Measurements from ENCODE around the gene CD226.
A peak's percentile ranks its signal among the peaks of the same experiment; 100 is the strongest.
"Not testable (repeated sequence)": the region's sequence is repeated elsewhere in the genome, so short reads cannot be mapped to it uniquely, and the experiment has no call there.

The CD226 gene

GRCh38 chr18:69908838-69909237, 38.8 kb downstream of the CD226 start:
- no peak for DNase-seq (ENCODE audit: low spot score)

- DNase-seq (ENCODE audit: low spot score), result no peak
Observed at GRCh38 chr18:69906765-69907164, 40.9 kb downstream of the CD226 start.

- DNase-seq (ENCODE audit: low spot score), result no peak
Observed at GRCh38 chr18:69900941-69901340, 46.7 kb downstream of the CD226 start.

DNA sequence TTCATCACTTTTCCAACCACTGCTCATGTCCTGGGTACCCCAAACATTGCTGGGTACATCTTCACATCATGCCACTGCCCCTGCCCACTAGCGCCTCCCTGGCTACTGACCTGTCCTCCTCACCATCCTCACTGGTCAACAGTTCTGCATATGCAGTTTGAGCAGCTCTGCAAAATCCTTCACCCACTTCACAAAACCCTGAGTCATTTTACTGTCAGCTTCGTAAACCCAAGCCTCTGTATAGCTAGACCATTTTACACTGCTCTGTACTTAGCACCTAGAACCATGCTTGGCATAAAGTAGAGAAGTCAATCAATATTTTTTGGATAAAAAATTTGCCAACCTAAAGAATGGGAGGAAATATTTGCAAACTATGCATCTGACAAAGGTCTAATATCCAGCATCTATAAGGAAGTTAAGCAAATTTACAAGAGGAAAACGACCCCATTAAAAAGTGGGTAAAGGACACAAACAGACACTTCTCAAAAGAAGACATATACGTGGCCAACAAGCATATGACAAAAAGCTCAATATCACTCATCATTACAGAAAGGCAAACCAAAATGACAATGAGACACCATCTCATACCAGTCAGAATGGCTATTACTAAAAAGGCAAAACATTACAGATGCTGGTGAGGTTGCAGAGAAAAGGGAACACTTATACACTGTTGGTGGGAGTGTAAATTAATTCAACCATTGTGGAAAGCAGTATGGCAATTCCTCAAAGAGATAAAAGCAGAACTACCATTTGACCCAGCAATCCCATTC, 48.3 kb downstream of the CD226 start:
- not testable (repeated sequence) for DNase-seq (ENCODE audit: low spot score)

DNA sequence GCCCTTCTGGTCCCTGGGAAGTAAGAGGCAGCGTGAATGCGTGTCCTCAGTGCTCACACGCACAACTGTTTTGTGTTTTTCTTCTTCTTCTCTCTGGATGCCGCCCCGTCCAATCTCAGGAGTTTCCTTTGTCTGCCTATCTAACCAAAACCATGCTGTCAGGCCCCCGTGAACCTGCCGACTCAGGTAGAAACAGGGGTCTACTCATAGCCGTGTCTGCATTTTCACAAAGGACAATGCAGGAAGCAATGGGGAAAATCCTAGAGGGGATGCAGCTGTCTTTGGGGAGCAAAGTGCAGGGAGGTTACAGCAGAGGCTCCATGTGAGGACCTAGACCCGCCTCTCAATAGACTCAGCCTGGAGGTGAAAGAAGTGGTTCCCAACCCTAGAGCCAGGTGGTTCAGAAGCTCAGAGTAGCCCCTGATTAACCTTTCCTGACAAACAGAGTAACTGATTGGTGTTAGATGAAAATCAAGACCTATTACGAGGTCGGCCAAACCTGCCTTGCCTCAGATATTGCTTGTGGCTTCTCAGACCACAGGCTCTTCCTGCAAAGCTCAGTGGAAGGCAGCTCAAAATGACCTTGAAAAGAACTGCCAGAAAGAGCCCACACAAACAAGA, 49.3 kb downstream of the CD226 start:
- peak; percentile 25 for DNase-seq (ENCODE audit: low spot score)

GRCh38 chr18:69897397-69898108, 50.1 kb downstream of the CD226 start:
- peak; percentile 49 for DNase-seq (ENCODE audit: low spot score)

- DNase-seq (ENCODE audit: low spot score), result peak; percentile 14
Observed at GRCh38 chr18:69895066-69896047, 52.3 kb downstream of the CD226 start.

DNA sequence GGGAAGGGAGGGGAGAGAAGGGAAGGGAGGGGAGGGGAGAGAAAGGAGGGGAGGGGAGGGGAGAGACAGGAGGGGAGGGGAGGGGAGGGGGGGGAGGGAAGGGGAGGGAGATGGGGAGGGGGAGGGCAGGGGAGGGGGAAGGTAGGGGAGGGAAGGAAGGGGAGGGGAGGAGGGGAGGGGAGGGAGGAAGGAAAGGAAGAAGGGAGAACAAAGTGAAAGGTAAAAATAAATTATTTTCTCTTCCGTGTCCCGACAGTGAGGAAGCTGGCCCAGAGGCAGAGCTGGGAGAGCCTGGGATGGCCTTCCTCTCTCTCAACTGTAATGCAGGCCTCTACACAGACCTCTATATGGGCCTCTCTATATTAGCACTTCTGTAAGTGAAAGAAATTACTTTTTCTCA, 53.2 kb downstream of the CD226 start:
- DNase-seq (ENCODE audit: low spot score), result no peak

- no peak for DNase-seq (ENCODE audit: low spot score)
Observed at GRCh38 chr18:69890558-69890957, 57.1 kb downstream of the CD226 start.

GRCh38 chr18:69889009-69889408, 58.7 kb downstream of the CD226 start:
- DNase-seq (ENCODE audit: low spot score), result no peak

GRCh38 chr18:69887256-69887655, 60.4 kb downstream of the CD226 start:
- DNase-seq (ENCODE audit: low spot score), result no peak

DNA sequence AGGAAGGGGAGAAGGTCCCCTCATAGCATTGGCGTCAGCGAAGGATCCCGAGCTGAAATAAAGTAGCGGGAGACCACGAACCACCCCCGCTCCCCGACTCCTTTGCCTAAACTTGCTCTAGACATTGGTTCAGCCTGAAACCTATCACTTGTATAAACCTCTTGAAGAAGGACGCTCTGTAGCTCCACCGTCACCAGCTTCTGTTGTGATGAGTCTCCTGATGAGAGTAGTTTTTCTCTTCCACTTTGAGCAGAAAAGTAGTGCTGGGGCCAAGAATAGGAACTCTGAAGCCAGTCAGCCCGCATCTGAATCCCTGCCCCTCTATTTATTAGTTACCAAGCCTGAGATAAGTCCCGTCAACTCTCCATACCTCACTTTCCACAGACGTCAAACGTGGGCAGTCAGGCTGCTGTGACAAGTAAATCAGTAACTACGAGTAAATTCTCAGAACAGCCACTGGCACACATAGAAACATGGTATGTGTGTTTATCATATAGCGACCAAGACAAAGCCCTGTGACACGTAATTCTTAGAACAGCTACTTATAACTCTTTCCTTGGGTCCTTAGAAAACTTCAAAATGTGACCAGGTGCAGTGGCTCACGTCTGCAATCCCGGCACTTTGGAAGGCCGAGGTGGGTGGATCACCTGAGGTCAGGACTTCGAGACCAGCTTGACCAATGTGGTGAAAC, 61.7 kb downstream of the CD226 start:
- no peak for DNase-seq (ENCODE audit: low spot score)

GRCh38 chr18:69885355-69885754, 62.3 kb downstream of the CD226 start:
- no peak for DNase-seq (ENCODE audit: low spot score)

DNA sequence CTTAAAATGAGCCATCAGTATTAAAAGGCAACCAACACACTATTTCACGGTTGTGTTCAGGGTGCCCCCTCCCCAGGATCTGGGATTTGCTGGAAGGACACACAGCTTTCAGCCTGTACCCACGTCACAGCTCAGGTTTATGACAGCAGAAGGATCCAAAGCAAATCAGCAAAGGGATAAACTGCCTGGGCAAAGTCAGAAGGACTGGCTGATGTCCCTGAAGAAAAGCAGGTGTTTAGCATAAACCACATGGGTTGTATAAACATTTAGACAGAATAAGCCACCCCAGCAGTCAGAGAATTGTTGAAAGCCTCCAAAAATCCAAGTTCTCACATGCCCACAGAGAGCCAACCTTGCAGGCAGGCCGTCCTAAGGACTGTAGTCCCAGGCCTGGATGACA, 63.9 kb downstream of the CD226 start:
- no peak for DNase-seq (ENCODE audit: low spot score)

- DNase-seq (ENCODE audit: low spot score), result no peak
Observed at GRCh38 chr18:69882965-69883668, 64.6 kb downstream of the CD226 start.

DNA sequence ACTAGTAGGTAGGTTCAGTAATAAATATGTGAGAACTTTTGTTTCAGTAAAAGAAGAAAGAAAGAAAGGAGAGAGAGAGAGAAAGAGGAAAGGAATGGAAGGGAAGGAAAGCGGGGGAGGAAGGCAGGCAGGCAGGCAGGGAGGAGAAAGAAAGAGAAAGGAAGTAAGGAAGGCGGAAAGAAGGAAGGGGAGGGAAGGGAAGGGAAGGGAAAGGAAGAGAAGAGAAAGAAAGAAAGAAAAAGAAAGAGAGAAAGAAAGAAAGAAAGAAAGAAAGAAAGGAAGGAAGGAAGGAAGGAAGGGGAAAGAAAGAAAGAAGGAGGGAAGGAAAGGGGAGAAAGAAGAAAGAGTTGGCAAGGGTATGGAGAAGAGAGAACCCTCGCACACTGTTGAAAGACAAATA, 67.6 kb downstream of the CD226 start:
- DNase-seq (ENCODE audit: low spot score), result no peak

GRCh38 chr18:69879051-69879450, 68.6 kb downstream of the CD226 start:
- DNase-seq (ENCODE audit: low spot score), result not testable (repeated sequence)

DNA sequence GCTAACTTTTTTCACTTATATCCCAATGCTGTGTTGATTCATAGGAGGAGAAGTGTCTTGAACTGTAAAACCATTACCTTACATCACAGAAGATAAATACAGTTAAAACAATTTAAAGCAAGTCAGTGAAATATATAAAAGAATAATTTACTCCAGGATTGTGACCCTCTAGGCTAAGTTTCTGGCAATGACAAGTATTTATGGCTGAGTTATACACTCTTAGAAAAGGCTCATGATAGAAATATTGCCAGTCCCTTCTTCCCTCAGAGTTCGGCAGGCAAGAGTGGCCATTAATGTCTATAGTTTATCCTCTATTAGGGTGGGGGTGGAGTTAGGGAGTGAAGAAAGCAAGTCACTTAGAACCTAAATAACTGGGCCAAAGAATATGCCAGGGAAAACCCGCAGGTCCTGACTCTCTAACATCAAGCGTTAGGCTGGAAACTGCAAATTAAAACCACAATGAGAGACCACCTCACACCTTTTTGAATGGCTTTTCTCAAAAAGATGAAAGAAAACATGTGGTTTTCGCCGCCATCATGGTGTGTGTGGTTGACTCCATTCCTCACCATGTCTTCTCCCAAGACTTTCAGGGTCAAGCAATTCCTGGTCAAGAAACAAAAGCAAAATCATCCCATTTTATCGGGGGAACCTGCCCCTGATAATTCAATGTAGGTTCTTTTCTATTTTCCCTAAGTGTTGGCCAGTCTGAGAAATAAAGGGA, 69.3 kb downstream of the CD226 start:
- DNase-seq (ENCODE audit: low spot score), result no peak

GRCh38 chr18:69876490-69876889, 71.2 kb downstream of the CD226 start:
- DNase-seq (ENCODE audit: low spot score), result no peak

- DNase-seq (ENCODE audit: low spot score), result no peak
Observed at GRCh38 chr18:69874058-69874457, 73.6 kb downstream of the CD226 start.
